HepG2 (cell line): ENCODE results near the gene PLEKHG4. TPM values are rescaled to one million over a fixed set of nuclear protein-coding genes. Genes with fewer than 3 reads are reported as not detected.

Experiments used
- ARHGAP35 ChIP-seq: sonication (generic); formaldehyde crosslinking; IDR thresholded peaks from 2 replicates; pipeline ENCODE4 v1.9.0; 2022; ENCODE audit warnings: mild to moderate bottlenecking, inconsistent platforms, moderate library complexity, missing genetic modification reagents, borderline replicate concordance
- ATF6 ChIP-seq: sonication (generic); formaldehyde crosslinking; conservative IDR thresholded peaks from 2 replicates; pipeline ENCODE4 v1.4.0; 2020; ENCODE audit warnings: missing genetic modification reagents
- CEBPB ChIP-seq: IDR thresholded peaks from 2 replicates; pipeline ENCODE4 v1.6.1; 2011; ENCODE audit warnings: low read depth, low read length, improper control_type of control experiment, borderline replicate concordance
- FOXO1 ChIP-seq: sonication (generic); formaldehyde crosslinking; IDR thresholded peaks from 2 replicates; pipeline ENCODE4 v1.4.0; 2020; ENCODE audit warnings: missing genetic modification reagents
- HDAC1 ChIP-seq: sonication (generic); formaldehyde crosslinking; IDR thresholded peaks from 2 replicates; pipeline ENCODE4 v1.5.1; 2020; ENCODE audit warnings: mild to moderate bottlenecking, missing genetic modification reagents
- KLF12 ChIP-seq: sonication (generic); formaldehyde crosslinking; IDR thresholded peaks from 2 replicates; pipeline ENCODE4 v1.4.0; 2020; ENCODE audit warnings: missing genetic modification reagents, borderline replicate concordance
- MEF2D ChIP-seq: sonication (generic); formaldehyde crosslinking; IDR thresholded peaks from 2 replicates; pipeline ENCODE4 v1.5.1; 2020; ENCODE audit warnings: mild to moderate bottlenecking, missing genetic modification reagents
- MIER3 ChIP-seq: IDR thresholded peaks from 2 replicates; pipeline ENCODE4 v1.6.1; 2016; ENCODE audit warnings: missing compliant biosample characterization, borderline replicate concordance
- RELA ChIP-seq: sonication (generic); formaldehyde crosslinking; IDR thresholded peaks from 2 replicates; pipeline ENCODE4 v1.4.0; 2020; ENCODE audit warnings: missing genetic modification reagents
- RFX1 ChIP-seq: fragments of 450-650 bp; IDR thresholded peaks from 2 replicates; pipeline ENCODE4 v1.6.1; 2017
- SATB2 ChIP-seq: sonication (generic); formaldehyde crosslinking; IDR thresholded peaks from 2 replicates; pipeline ENCODE4 v1.5.0; 2020; ENCODE audit warnings: missing genetic modification reagents
- SPEN ChIP-seq: sonication (generic); formaldehyde crosslinking; IDR thresholded peaks from 2 replicates; pipeline ENCODE4 v1.5.1; 2020; ENCODE audit warnings: low read depth, mild to moderate bottlenecking, missing genetic modification reagents
- SSRP1 ChIP-seq: IDR thresholded peaks from 2 replicates; pipeline ENCODE4 v1.6.1; 2016; ENCODE audit warnings: control low read depth
- TFDP2 ChIP-seq: sonication (generic); formaldehyde crosslinking; IDR thresholded peaks from 2 replicates; pipeline ENCODE4 v1.4.0; 2020; ENCODE audit warnings: missing genetic modification reagents
- ZBTB2 ChIP-seq: sonication (generic); formaldehyde crosslinking; IDR thresholded peaks from 2 replicates; pipeline ENCODE4 v1.8.0; 2022; ENCODE audit warnings: low read depth, missing genetic modification reagents
- ZNF280D ChIP-seq: sonication (generic); formaldehyde crosslinking; IDR thresholded peaks from 2 replicates; pipeline ENCODE4 v1.5.1; 2020; ENCODE audit warnings: mild to moderate bottlenecking, missing genetic modification reagents
- ZNF317 ChIP-seq: sonication (generic); formaldehyde crosslinking; IDR thresholded peaks from 2 replicates; pipeline ENCODE4 v1.5.0; 2020; ENCODE audit warnings: mild to moderate bottlenecking, missing genetic modification reagents
- ZNF343 ChIP-seq: sonication (generic); formaldehyde crosslinking; IDR thresholded peaks from 2 replicates; pipeline ENCODE4 v1.4.0; 2020; ENCODE audit warnings: mild to moderate bottlenecking, missing genetic modification reagents
- ZNF589 ChIP-seq: sonication (generic); formaldehyde crosslinking; conservative IDR thresholded peaks from 2 replicates; pipeline ENCODE4 v1.8.0; 2022; ENCODE audit warnings: mild to moderate bottlenecking, moderate library complexity, missing genetic modification reagents
- ZNF605 ChIP-seq: sonication (generic); formaldehyde crosslinking; IDR thresholded peaks from 2 replicates; pipeline ENCODE4 v1.8.0; 2022; ENCODE audit warnings: mild to moderate bottlenecking, missing genetic modification reagents
- ZNF841 ChIP-seq: sonication (generic); formaldehyde crosslinking; IDR thresholded peaks from 2 replicates; pipeline ENCODE4 v1.8.1; 2023; ENCODE audit warnings: missing genetic modification reagents, borderline replicate concordance
- polyA plus RNA-seq, 8 experiments: library from polyadenylated mRNA; depleted of rRNA in 3 of 8; stranded (reverse) in 7 of 8; unstranded in 1 of 8; fragments of >200 nt; fragmentation: Illumina TruSeq in 4 of 8; extraction: Trizol in 4 of 8; gene quantifications; 2 replicates each; pipeline versions ENCODE4 v1.2.1 to v1.2.3, GENCODE V29; 2011 to 2016; ENCODE audit warnings: low read depth in 4 of 8, missing spikeins in 1 of 8, mixed read lengths in 1 of 8; ENCODE audit not compliant: insufficient read depth in 1 of 8
- total RNA-seq, 5 experiments: library from RNA; depleted of rRNA; stranded (reverse); fragments of >200 nt; fragmentation: Illumina TruSeq; extraction: Trizol; gene quantifications; 2 replicates each; pipeline ENCODE4 v1.2.3, GENCODE V29; 2016; ENCODE audit warnings: low read depth in 1 of 5
- TF ChIP-seq, protein P1 (sequence below): sonication (generic); formaldehyde crosslinking; IDR thresholded peaks from 2 replicates; pipeline ENCODE4 v1.8.0; 2022; ENCODE audit warnings: missing genetic modification reagents, mild to moderate bottlenecking, inconsistent platforms, borderline replicate concordance

The PLEKHG4 gene
- total and polyA plus RNA-seq, 2 of the 13 experiments (the other 11 are each of a cell fraction or from before 2014, with no cell fraction given) = 7.1 to 13.6 TPM

- TF ChIP-seq, protein P1, sequence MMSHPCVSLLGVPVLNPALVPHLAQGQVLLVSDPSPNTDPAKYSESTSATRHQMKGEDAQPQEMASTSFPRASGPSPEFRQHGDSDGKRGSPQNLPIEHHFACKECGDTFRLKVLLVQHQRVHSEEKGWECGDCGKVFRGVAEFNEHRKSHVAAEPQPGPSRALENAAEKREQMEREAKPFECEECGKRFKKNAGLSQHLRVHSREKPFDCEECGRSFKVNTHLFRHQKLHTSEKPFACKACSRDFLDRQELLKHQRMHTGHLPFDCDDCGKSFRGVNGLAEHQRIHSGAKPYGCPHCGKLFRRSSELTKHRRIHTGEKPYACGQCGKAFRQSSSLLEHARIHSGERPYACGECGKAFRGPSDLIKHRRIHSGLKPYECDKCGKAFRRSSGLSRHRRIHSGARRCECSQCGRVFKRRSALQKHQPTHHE (CRISPR knock-in tag) = 0 out of 2 replicates have a peak, but pooled peaks have one; percentile 26
- 0 out of 2 replicates have a peak, but pooled peaks have one; percentile 40 for TF ChIP-seq HDAC1 (CRISPR knock-in tag)
- TF ChIP-seq CEBPB = no peak
- TF ChIP-seq ZNF343 (CRISPR knock-in tag) = no peak
- TF ChIP-seq TFDP2 = peak; percentile 4
- 0 out of 2 replicates have a peak, but pooled peaks have one; percentile 8 for TF ChIP-seq SSRP1 (CRISPR knock-in tag)
- TF ChIP-seq ARHGAP35 (CRISPR knock-in tag) = no peak; the same call in 1 of the 2 replicates
- TF ChIP-seq ZNF280D (CRISPR knock-in tag) = no peak
- no peak for TF ChIP-seq ZNF605 (CRISPR knock-in tag)
- no peak for TF ChIP-seq RFX1
- no peak for TF ChIP-seq MIER3 (CRISPR knock-in tag)
- no peak; the same call in 1 of the 2 replicates for TF ChIP-seq KLF12 (CRISPR knock-in tag)
- no peak for TF ChIP-seq ATF6
- TF ChIP-seq ZBTB2 = no peak
- TF ChIP-seq ZNF589 (CRISPR knock-in tag) = no peak
- no peak for TF ChIP-seq ZNF317 (CRISPR knock-in tag)
- no peak for TF ChIP-seq ZNF841 (CRISPR knock-in tag)
- 0 out of 2 replicates have a peak, but pooled peaks have one; percentile 12 for TF ChIP-seq SPEN
- no peak for TF ChIP-seq RELA (CRISPR knock-in tag)
- no peak for TF ChIP-seq MEF2D
- TF ChIP-seq FOXO1 (CRISPR knock-in tag) = 0 out of 2 replicates have a peak, but pooled peaks have one; percentile 10
- TF ChIP-seq SATB2 = 0 out of 2 replicates have a peak, but pooled peaks have one; percentile 51
These were observed 498 bp upstream of the PLEKHG4 start (continued) for GRCh38 chr16:67278773-67279295.
